ENCODE results near the gene SERBP1.
A peak's percentile ranks its signal among the peaks of the same experiment; 100 is the strongest.
"Not testable (repeated sequence)": the region's sequence is repeated elsewhere in the genome, so short reads cannot be mapped to it uniquely, and the experiment has no call there.

SERBP1 gene

DNA sequence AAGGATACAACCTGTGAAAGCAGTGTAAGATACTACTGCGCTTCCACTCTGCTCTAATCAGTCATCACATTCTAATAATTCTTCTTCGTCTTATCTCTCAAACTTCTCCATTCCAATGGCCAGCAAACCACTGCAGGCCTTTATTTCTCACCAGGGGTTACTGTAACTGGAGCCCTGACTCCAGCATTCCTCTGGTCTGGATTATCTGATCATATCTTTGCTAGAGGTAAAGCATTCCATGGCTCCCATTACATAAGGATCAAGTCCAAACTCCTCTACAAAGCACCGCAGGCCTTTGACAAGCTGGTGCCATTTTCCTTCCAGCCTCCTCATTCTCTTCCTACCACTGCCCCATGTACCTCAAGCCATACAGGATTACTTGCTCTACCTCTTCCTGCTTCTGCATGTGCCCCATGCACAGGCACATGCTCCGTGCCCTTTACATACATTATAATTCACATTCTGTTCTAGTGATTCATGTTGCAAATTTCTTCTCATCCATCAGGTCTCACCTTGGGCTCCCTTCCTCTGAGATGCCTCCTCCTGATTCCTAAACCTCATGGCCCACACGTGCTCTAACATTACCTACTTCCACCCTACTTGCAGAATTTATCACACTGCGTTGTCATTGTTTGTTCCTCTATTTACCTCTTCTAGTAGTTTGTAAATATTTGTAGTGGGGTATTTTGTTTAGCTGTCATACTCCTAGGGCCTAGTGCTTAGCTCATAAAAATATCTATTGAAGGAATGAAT lies 9.3 kb upstream of the SERBP1 start:
- DNase-seq, result no peak

DNA sequence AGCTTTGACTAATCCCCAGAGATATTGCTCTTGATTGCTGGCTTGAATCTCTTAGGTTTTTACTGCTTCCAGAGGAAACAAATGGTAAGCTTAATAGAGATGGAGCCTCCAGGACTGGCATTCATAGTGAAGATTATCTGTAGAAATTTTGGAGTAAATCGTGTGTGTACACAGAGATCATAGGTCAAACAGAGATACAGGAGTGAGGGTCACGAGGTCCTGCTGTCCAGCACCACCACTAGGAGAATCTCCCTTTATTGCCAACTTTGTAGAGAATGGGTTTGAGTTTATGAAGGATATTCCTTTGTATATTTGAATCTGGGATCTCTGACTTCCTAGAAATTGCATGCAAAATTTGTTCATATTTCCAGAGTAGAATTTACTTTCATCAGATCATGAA lies 7.8 kb upstream of the SERBP1 start:
- DNase-seq, result no peak

DNA sequence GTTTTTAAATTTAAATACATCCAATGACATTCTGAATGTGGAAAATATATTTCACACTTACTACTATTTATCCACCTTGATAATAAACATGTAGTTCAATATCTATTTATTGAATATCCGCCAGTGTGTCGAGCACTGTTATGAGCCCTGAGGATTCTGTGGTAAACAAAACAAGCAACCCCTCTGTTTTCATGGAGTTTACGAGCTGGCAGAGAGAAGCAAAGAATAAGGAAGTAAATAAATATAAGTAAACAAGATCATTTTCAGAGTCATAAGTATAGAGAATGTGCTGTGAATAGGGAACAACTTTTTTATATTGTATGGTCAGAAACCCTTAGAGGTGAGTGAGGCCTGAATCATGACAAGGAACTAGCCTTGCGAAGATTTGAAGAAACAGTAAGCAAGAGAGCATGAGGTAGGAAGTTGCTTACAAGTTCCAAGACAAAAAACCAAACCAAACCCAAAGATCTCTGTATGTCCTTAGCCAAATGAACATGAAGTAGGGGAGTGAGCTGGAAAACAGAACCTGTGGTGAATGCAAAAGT lies 6.4 kb upstream of the SERBP1 start:
- no peak for DNase-seq

DNA sequence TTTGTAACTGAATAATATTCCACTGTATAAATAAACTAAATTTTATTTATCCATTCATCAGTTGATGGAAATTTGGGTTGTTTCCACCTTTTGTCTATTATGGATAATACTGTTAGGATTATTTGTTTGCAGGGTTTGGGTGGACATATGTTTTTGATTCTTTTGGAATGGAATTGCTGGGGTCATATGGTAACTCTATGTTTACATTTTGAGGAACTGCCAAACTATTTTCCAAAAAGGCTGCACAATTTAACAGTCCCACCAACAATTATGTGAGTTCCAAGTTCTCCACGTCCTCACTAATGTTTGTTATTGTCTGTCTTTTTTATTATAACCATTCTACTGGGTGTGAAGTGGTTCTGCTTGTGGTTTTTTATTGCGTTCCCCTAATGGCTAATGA lies 4.3 kb upstream of the SERBP1 start:
- no peak for DNase-seq

DNA sequence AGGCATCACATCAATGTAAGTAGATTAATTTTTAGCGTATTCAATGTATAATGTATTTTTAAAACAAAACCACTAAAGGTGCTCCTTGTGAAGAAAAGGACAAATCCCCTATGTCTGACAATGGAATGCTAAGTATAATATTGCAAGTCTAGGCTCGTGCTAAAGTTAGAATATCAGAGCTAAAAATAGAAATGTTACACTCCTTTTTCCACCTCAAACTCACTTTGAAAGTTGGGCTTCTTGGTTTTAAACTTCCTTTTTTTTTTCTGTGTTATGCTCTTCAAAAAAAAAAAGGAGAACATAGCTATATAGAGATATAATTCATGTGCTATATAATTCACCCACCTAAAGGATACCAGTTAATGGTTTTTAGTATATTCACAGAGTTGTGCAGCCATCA lies 3.6 kb upstream of the SERBP1 start:
- DNase-seq, result no peak

DNA sequence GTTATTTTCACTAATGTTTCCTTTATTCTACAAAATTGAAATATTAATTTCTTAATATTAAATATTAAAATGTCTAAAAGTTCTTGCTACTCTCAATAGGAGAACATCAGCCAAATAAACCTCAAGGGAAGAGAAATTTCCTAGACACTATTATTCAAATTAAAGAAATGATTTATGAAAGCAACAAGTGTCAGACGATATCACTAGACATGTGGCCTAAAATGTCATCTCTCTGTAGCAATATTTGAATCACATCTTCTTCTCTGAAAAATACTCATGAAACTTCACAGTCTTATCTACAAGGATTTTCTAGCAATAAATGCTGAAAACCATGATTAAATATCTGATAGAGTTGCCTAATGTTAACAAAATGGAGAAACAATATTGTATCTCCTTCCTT lies 2.5 kb upstream of the SERBP1 start:
- DNase-seq, result no peak

DNA sequence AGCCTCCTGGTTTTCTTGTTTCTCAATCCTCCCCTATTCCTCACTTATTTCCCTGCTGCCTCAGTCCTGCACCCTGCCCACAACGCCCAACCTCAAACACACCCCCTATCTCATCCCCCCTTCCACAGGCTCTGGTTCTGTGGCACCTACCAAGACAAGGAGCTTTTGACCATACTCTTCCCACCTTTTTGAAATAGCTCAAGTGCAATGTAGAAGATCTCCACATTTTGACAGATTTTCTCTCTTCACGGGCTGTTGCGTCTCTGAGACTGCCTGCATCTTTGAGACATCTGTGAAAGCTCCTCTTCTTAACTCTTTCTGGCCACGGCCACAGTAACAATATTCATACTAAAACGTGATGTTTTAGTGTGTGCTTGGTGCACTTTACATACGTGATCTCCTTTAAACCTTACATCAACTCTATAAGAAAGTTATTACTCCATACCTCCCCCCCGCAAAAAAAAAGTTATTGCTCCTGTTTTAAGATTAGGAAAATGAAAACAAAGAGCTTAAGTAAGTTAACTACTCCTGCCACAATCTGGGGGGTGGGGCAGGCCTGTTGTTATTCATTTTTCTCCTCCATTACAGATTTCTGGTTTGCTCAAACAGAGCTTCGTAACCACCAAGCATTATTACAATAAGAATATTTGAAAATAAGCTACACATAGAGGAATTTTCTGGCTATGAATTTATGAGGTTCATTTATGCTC lies 1.8 kb upstream of the SERBP1 start:
- no peak for DNase-seq

DNA sequence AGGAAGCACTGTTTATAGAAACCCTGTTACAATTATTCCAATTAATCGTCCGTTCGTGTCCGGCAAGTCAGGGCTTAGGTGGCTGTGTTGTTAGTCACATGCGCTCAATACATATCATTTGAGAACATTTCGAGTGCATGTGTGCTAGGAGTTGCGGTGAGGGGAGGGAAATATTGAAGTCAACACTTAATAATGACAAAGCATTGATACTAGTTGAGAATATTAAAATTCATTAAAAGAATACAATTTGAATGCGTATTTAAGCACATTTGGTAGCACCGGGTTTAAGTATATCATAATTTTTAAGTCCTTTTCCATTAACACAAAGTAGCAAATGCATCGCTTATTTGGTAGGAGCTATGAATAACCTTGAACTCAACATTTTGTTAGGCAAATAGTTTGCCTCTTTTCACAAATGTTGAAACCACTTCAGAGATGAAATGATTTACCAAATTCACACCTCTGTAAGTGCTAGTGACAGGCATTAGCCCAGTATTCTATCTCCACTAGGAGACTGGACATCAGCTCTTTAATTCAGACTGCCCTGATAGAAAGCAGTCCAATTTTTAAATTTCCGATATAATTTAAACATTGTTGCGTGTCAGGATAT lies 1.1 kb upstream of the SERBP1 start:
- no peak for DNase-seq

DNA sequence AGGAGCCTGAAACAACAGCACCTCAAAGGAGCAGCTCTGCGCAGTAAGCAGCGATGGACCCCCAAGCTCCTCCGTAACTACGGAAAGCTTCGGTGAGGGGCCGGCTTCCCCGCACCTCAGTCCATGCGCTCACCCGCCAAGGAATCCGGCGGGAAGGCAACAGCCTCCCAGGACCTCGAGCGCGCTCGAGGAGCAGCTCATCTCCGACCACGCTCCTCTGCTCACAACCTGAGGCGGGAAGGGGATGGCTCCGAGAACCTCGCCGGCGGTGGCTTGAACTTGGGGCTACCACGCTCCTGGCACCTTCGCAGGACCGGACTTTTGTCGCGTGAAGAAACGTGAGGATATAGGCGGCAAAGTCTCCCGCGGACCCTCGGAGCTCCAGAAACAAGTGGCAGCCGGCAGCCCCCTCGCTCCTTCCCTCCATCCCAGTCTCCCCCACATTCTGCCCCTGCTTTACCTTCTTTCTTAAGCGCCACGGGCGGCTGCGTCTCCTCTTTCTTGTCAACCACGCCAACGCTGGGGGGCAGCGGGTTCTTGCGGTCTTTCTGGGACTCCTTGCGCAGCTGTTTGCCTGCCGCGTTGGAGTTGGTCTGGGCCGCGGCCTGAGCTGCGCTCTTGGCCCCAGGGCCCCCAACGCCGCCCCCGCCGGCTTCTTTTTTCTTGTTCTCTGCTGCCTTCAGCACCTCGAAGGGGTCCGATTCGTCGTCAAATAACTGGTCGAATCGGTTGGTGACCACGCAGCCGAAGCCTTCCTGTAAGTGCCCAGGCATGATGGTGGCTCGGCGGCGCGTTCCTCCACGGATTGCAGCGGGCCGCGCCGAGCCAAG lies 459 bp downstream of the SERBP1 start:
- DNase-seq, result peak; percentile 19

DNA sequence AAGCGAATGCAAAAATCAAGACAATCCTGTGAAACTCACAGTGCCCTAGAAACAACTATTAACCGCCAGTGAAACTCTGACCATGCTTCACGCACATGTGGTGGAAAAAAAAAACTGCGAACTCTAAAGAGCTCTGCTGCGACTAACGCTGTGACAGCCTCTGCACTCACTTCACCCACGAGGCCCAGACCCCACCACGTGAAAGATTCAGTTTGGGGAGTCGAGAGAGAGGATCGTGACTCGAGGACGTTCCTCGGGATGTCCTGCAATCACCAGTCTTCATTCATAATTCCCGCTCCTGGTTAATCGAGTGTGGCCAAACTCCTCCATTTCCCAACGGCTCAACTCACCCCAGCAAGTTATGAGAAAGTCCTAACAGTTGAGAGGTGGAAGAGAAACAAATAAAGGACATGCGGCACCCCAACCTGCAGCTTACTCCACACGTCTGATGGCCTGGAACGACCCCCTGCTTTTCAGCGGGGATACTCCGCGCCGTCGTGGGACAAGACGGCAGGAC lies 1.1 kb downstream of the SERBP1 start:
- DNase-seq, result no peak

DNA sequence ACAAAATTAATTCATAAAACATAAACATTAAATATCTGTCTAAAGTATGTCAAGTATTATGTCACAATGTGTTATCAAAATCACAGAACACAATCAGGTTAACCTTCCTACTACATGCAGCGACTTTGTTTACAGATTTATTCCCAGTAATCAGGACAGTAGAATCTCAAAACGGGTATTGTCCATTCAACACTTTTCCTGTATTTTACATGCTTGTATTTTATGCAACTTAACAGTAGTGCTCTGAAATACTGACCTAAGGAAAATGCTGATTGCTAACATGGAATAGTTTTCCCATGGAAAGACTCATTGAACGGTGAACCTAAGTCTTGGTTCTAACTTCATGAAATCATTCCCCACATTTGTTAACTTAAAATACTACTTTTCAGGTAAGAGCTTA lies 2.3 kb downstream of the SERBP1 start:
- no peak for DNase-seq

DNA sequence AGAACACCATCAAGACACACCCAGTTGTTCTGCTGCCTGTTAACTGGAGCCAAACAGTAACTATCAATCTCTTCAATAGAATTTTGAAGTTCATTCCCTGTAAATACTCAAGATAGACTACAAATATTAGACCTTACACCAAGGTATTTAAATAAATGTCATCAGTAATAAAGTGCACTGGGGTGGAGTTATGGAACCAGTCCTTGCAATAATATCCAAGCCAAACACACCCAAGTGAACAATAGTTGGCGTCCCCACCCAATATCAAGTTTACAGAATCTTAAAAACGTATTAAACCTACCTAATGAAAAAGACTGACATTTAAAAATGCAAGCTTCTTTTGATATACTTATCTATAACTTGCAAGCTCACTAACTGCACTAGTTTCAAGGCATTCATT lies 2.7 kb downstream of the SERBP1 start:
- DNase-seq, result no peak

DNA sequence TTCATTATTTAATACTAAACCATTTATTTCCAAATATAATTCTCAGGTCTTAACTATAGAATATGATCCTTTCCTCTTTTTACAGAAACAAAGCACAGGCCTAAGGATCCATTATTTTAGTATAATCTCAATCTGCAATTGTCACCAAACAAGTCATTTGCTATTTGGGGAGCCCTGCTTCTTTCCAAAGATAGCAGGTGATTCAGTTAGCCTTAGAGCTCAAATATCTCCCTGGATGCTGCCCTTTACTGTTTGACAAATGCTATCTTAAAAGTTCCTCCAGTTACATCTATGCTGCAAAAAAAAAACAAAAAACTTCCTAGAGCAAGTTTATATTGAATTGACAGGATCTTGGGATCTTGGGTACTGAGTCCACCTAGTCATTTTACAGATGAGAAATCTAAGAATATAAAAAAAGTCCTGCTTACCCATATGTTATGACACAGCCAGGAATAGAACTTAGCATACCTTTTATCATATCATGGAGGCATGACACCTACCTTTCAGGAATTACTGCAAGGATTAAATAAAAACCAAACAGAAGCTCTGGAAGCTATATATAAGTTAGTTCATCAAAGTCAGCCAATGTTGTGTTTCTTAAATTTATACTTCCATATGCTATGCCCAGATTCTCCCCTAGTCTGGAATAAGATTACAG lies 9.2 kb downstream of the SERBP1 start:
- no peak for DNase-seq

DNA sequence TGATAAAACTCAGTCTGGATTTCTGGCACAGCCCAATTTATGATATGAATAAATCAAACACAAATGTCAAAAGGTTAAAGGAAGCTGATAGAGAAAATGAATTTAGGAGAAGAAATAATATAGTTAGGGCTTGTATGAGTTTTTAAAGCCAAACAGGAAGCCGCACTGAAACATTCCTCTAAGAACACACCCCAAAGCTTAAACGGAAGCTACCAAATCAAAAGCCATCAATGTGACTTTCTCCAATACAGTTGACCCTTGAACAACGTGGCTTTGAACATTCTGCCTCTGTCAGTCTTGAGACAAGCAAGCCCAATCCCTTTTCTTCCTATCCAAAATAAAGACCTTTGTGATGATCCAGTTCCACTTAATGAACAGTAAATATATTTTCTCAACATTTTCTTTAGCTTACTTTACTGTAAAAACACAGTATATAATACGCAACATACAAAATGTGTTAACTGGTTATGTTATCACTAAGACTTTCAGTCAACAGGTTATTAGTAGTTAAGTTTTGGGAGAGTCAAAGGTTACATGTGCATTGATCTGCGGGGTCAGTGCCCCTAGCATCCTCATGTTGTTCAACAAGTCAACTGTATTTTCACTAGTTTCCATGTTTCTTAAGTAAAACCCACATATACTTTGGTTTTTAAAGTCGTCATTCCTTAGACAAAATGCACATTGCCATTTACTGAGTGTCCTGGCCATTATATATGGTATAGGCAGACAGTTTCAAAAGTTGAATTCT lies 11.2 kb downstream of the SERBP1 start:
- no peak for DNase-seq

DNA sequence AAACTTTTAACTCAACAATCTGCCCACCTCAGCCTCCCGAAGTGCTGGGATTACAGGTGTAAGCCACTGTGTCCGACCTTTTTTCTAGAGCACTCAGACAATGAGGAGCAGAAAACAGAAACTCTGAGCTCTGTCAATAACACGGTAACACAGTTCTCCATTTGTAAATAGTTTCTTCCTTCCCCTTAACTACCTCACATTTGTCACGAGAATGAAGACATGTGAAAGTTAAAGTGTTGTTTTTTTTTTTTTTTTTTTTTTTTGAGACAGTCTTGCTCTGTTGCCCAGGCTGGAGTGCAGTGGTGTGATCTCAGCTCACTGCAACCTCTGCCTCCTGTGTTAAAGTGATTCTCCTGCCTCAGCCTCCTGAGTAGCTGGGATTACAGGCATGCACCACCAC lies 12.5 kb downstream of the SERBP1 start:
- not testable (repeated sequence) for DNase-seq

DNA sequence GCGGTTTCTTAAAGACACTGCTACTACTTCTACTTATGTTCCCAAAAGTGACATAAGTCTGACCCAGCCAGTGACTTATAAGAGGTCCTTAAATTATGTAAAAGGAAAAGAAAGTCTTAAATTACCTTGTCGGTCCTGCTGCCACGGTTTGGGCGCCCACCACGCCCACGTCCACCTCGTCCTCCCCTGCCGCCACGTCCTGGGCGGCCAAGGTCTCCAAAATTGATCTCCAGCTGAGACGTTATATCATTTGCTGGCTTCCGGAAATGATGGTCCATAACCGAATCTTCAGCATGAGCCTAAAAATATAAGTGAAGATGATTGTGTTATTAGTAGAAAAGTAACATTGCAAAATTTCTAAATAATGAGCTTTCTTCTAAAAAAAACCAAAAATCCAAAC lies 15.2 kb downstream of the SERBP1 start:
- no peak for DNase-seq

DNA sequence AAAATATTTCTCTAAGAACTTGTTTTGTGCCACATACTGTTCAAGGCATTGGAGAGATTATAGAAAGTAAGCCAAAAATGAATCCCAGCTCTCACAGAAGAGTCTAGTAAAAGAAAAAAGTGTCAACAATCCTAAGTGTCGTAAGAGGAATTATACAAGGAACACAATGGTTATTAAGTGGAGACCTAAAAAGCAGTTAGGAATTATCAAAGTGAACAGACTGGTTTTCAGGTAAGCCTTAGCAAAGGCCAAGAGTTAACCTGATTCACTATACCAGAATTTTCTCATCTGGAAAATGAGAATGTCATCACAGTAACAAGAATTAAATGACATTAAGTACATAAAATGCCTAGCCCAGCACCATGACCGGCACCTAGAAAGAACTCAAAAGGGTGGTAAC lies 15.6 kb downstream of the SERBP1 start:
- DNase-seq, result no peak

DNA sequence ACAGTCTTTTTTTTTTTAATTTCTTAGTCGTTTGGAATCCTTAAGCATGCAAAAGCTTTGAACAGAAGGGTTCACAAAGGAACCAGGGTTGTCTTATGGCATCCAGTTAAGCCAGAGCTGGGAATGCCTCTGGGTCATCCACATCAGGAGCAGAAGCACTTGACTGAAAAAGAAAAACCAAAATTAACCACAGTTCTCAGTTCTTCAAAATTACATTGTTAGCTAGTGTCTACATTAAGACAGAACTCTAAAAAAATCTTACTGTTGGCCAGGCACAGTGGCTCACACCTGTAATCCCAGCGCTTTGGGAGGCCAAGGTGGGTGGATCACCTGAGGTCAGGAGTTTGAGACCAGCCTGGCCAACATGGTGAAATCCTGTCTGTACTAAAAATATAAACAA lies 17.1 kb downstream of the SERBP1 start:
- not testable (repeated sequence) for DNase-seq

DNA sequence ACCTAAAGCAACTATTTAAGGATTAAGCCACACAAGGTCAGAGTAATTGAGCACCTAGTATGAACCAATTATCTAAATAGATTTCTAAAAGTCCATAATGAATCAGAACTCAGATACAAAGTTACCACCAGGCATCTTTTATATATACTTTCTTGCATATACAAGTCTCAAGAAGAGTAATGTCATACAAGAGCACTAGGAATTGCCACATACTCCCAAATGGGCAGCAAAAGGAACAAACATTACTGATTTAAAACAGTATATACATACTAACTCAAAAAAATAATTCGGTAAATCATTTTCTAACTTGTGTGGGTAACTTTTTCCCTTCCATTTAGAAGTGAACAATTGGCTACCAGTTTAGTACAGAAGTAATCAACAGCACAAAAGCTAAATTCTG lies 22.1 kb downstream of the SERBP1 start:
- DNase-seq, result no peak

DNA sequence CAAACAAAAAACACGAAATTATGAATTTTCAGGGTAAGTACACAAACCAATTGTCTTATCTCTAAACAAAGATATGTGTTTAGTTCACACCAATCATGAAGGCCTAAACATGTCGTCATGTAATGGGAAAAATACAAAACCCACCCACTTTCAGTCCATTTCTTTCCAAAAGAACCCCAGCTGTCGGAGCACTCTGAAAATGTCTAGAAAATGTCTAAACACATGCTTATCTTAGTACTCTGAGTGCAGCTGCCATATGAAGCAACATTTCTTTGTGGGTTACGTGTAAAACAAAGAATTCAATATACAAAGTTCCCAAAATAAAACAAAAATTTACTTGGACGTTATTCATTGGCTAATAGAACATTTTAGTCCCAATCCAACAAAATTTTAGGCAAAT lies 22.7 kb downstream of the SERBP1 start:
- DNase-seq, result no peak

DNA sequence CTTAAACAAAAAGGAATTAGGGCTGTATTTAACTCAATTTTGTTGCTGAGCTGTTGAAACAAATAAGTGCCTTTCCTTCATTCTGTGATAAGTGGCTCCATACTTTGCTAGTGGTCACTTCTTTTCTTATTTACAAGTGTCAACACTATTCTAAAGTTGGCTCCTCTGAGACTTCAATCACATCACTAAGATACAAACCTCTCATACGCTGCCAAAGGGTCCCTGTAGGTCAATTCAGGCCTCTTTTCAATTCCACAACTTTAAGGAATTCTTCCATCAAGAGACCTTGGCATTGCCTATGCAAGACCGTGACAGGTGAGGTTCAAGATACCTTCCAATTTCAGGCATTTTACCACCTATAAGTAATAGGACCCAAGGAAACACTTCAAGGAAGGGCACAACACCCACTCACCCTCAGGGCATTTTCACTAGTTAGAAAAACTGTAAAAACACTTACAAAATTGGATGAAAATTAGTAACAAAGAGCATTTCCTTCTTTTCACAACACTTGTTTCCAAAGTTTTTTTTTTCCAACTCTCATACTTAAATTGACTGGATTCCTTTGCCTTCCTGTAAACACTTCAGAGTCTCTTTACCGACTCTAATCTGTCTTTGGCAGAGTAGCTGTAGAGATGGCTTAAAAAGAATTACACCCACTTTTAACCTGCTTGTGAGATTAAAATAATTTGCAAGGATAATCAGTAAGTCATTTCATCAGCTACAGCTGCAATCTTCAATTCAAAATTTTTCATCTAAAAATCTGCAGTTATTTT lies 24.5 kb downstream of the SERBP1 start:
- no peak for DNase-seq

Measured in NK-92 treated with Interleukin-12 subunit alpha and Interleukin-12 subunit beta, amount 100 ng/mL, for 24 hours (cell line).